Measurements from ENCODE around the gene FBXL13.
A peak's percentile ranks its signal among the peaks of the same experiment; 100 is the strongest.
"Not testable (repeated sequence)": the region's sequence is repeated elsewhere in the genome, so short reads cannot be mapped to it uniquely, and the experiment has no call there.

The FBXL13 gene

GRCh38 chr7:103078226-103078625, 3.6 kb upstream of the FBXL13 start:
- DNase-seq, result not testable (repeated sequence)

- no peak for DNase-seq
Measured at GRCh38 chr7:103077318-103077717, 2.7 kb upstream of the FBXL13 start.

- DNase-seq, result no peak
Measured at GRCh38 chr7:103076764-103077163, 2.2 kb upstream of the FBXL13 start.

DNA sequence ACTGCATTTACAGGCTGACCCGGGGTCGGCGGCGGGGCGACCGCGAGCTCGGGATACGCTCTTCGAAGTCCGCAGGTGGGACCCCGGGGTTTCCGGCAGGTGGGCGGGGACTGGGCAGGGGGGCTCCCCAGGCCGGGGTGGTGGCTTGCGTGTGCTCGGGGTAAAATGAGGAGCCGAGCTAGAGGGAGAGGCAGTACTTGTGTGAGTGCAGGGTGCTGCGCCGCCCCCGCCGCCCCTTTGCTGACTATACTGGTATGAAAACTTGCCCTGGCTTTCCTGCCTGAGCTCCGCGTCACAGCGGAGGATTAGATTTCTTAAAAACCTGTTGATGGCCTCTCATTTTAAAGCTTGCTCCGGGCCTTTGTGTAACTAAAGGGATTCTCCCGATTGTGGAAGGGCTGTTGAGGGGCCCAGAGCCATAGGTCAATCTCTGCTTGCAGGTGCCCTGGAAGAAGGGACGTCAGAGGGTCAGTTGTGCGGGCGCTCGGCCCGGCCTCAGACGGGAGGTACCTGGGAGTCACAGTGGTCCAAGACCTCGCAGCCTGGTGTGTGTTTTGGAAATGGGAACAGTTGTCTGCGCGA, 832 bp upstream of the FBXL13 start:
- DNase-seq, result peak; percentile 76

DNA sequence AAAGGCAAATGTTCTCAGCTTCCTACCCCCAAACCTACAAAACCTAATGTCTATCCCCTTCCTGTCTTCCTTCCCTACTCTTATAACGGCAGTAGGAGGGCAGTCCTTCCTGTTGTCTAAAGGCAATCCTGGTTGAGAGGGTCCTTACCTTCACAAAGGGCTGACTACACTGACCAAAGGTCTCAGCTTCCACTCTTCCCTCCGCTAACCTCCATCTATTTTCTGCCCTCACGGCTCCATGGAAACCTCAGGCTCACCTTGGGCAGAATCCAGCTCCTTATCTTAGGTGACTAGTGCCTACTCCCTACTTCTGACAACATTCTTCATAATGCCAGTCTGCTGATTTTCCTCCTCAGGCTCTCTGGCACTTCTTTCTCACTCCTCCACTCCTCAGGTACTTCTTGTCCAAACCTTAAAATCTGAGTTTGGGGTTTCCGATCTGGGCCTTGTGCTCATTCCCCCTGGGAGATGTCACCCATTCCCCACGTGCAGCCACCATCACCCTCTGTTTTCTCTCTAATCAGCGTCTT, 542 bp downstream of the FBXL13 start:
- DNase-seq, result no peak

DNA sequence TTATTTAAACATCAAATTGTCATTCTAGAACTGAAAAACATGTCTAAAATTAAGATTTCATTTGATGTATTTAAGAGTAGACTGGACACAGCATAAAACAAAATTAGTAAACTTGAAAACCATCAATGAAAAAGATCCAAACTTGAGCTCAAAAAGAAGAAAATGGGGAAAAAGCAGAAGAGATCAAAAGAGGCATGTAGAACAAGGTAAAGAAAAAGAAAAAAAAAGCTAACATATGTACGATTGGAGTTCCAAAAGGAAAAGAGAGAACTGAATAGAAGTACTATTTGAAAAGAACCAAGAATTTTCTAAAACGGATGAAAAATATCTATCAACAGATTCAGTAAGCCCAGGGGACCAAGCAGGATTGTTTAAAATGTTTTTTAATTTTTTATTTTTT, 3.6 kb downstream of the FBXL13 start:
- no peak for DNase-seq

DNA sequence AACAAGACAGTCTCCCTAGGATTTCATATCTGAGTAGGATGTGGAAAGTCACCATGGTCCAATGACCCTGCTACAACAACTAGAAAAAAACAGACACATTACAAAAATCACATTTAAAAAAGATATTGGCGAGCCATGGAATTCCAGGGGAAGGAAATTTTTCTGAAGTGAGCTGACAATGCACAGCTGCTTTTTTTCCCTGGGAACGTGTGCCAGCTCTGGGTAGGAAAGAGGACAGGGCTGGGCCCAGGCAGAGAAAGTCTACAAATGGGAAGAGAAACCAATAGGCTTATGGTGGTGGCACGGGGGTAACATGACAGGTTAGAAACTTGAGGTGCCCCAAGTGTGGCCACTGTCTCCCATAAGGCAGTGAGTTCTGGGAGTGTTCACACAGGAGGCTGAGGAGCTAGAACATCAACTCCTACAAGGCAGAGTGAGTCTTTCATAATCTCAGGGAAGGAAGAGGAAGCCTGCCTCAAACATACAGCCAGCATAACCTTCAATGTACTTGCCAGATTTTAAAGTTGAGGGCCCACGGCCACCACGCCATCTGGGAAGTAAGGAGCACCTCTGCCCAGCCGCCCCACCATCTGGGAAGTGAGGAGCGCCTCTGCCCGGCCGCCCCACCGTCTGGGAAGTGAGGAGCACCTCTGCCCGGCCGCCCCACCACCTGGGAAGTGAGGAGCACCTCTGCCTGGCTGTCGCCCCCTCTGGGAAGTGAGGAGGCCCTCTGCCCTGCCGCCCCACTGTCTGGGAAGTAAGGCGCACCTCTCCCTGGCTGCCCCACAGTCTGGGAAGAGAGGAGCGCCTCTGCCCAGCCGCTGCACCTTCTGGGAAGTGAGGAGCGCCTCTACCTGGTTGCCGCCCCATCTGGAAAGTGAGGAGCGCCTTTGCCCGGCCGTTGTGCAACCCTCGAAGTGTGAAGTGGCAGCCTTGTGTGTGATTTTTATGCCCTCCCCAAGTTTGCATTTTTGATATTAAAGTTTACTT, 5.9 kb downstream of the FBXL13 start:
- DNase-seq, result no peak

DNA sequence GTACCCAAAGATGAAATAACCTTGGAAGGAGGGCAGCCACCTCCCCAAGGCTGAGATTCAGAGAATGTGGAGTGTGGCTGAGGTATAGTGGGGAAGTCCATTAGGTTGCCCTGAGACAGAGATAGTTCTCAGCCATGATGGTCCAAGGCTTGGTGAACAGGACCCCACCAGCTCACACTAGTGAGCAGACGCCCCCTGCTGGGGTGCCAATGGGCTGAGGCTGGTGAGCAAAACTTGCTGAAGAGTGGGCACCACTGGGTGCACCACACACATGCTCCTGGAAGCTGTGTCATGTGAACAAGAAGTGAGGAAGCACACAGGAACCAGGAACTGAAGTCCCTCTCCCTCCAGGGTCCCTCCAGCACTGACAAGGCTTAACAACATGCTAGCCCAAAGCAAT, 8.9 kb downstream of the FBXL13 start:
- DNase-seq, result peak; percentile 54

- no peak for DNase-seq
Measured at GRCh38 chr7:103063895-103064294, 10.7 kb downstream of the FBXL13 start.

- DNase-seq, result no peak
Measured at GRCh38 chr7:103059471-103059870, 15.1 kb downstream of the FBXL13 start.

GRCh38 chr7:103058122-103058521, 16.5 kb downstream of the FBXL13 start:
- DNase-seq, result no peak

- DNase-seq, result not testable (repeated sequence)
Measured at GRCh38 chr7:103056006-103056405, 18.6 kb downstream of the FBXL13 start.

- DNase-seq, result no peak
Measured at GRCh38 chr7:103051519-103051918, 23.1 kb downstream of the FBXL13 start.

GRCh38 chr7:103048833-103049232, 25.8 kb downstream of the FBXL13 start:
- no peak for DNase-seq

DNA sequence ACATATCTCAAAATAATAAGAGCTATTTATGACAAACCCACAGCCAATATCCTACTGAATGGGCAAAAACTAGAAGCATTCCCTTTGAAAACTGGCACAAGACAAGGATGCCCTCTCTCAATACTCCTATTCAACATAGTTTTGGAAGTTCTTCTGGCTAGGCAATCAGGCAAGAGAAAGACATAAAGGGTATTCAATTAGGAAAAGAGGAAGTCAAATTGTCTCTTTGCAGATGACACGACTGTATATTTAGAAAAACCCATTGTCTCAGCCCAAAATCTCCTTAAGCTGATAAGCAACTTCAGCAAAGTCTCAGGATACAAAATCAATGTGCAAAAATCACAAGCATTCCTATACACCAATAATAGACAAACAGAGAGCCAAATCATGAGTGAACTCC, 32.8 kb downstream of the FBXL13 start:
- not testable (repeated sequence) for DNase-seq

DNA sequence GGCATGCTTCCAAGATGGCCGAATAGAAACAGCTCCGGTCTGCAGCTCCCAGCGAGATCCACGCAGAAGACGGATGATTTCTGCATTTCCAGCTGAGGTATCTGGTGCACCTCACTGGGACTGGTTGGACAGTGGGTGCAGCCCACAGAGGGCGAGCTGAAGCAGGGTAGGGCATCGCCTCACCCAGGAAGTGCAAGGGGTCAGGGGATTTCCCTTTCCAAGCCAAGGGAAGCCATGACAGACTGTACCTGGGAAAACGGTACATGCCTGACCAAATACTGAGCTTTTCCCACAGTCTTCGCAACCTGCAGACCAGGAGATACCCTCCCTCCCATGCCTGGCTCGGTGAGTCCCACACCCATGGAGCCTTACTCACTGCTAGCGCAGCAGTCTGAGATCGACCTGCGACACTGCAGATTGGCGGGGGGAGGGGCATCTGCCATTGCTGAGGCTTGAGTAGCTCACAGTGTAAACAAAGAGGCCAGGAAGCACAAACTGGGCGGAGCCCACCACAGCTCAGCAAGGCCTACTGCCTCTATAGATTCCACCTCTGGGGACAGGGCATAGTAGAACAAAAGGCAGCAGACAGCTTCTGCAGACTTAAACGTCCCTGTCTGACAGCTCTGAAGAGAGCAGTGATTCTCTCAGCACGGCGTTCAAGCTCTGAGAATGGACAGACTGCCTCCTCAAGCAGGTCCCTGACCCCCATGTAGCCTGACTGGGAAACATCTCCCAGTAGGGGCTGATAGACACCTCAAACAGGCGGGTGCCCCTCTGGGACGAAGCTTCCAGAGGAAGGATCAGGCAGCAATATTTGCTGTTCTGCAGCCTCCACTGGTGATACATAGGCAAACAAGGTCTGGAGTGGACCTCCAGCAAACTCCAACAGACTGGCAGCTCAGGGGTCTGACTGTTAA, 36.5 kb downstream of the FBXL13 start:
- DNase-seq, result not testable (repeated sequence)

GRCh38 chr7:103037476-103037822, 37.1 kb downstream of the FBXL13 start:
- no peak for DNase-seq

DNA sequence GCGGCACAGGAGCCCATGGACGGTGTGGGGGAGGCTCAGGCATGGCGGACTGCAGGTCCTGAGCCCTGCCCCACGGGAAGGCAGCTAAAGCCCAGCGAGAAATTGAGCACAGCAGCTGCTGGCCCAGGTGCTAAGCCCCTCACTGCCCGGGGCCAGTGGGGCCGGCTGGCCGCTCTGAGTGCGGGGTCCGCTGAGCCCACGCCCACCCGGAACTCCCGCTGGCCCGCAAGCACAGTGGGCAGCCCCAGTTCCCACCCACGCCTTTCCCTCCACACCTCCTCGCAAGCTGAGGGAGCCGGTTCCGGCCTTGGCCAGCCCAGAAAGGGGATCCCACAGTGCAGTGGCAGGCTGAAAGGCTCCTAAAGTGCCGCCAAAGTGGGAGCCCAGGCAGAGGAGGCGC, 40.3 kb downstream of the FBXL13 start:
- DNase-seq, result not testable (repeated sequence)

GRCh38 chr7:103031781-103032180, 42.8 kb downstream of the FBXL13 start:
- no peak for DNase-seq

- DNase-seq, result no peak
Measured at GRCh38 chr7:103031024-103031423, 43.6 kb downstream of the FBXL13 start.

GRCh38 chr7:103025341-103025740, 49.3 kb downstream of the FBXL13 start:
- DNase-seq, result no peak

GRCh38 chr7:103023578-103023977, 51.0 kb downstream of the FBXL13 start:
- not testable (repeated sequence) for DNase-seq

DNA sequence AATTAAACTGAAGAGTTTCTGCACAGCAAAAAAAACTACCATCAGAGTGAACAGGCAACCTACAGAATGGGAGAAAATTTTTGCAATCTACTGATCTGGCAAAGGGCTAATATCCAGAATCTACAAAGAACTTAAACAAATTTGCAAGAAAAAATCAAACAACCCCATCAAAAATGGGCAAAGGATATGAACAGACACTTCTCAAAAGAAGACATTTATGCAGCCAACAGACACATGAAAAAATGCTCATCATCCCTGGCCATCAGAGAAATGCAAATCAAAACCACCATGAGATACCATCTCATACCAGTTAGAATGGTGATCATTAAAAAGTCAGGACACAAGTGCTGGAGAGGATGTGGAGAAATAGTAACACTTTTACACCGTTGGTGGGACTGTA, 53.1 kb downstream of the FBXL13 start:
- DNase-seq, result not testable (repeated sequence)

Data from CD4-positive, alpha-beta T cell treated with Interleukin-6 for 4 hours (primary cell).